Measurements from ENCODE around the gene NT5C1A. TPM values are rescaled to one million over a fixed set of nuclear protein-coding genes. Genes with fewer than 3 reads are reported as not detected.

NT5C1A gene
- total and polyA plus RNA-seq, 2 experiments from 2014 or later = 1.0 to 5.1 TPM

- Histone ChIP-seq H4K20me1 (ENCODE audit: insufficient read depth, poor library complexity, severe bottlenecking) (no peaks in the 10 kb centered on the region), H3K36me3 (replicated peaks; ENCODE audit: insufficient read depth, low read depth) (no peaks in the 10 kb centered on the region), H3K27me3 (peaks cover 45% of the 10 kb centered on the region), H3K9me2 (replicated peaks; ENCODE audit: insufficient read depth) (no peaks in the 10 kb centered on the region), H3K4me2 (no peak overlapping the region), H3K4me3 (no peak overlapping the region), H3K79me2 (peaks cover 3% of the 10 kb centered on the region), H3K4me1 (ENCODE audit: insufficient read depth) (no peaks in the 10 kb centered on the region), H3K9me3 (ENCODE audit: low read depth) (no peaks in the 10 kb centered on the region), H3K27ac (no peak overlapping the region), H2AFZ (no peak overlapping the region)
- no peak for DNase-seq (ENCODE audit: low spot score)
- TF ChIP-seq CTCF (IDR thresholded peaks at IDR 0.05; ENCODE audit: poor library complexity) (no peak), EZH2phosphoT487 (IDR thresholded peaks at IDR 0.05; ENCODE audit: low read depth, severe bottlenecking, unreplicated experiment) (no peak), EZH2 (IDR thresholded peaks at IDR 0.05; ENCODE audit: borderline replicate concordance) (no peak)
- 77% methylated on average over 16 of the region's 16 CpGs for WGBS (ENCODE audit: low lambda C conversion rate, missing lambda C conversion rate)
These were observed 40.3 kb downstream of the NT5C1A start for GRCh38 chr1:39631361-39632322.

DNA sequence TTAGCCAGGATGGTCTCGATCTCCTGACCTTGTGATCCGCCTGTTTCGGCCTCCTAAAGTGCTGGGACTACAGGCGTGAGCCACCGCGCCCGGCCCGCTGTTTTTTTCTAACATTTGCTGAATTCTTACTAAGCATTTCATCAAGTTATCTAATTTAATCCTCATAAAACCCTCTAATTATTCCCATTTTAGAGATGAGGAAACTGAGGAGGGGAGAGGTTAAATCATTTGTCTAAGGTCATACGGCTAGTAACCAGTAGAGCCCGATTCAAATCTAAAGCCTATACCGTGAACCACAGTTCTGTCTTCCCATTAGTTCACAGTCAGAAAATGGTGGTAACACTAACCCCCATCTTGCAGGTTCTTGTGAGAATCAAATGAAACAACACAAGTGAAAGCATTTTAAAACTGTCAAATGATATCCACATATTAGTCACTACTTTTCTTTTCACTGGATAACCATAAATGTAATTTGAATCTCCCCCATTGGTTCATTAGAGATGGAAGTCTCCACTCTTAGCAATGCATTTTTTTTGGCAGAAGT lies 43.0 kb downstream of the NT5C1A start:
- H2AFZ ChIP-seq = no peak overlapping the region
- H3K36me3 ChIP-seq (replicated peaks; ENCODE audit: insufficient read depth, low read depth) = no peaks in the 10 kb centered on the region
- H4K20me1 ChIP-seq (ENCODE audit: insufficient read depth, poor library complexity, severe bottlenecking) = no peaks in the 10 kb centered on the region
- H3K27me3 ChIP-seq = peaks cover 26% of the 10 kb centered on the region
- H3K79me2 ChIP-seq = no peaks in the 10 kb centered on the region
- no peak for DNase-seq (ENCODE audit: low spot score)
- 98% methylated on average over 11 of the region's 11 CpGs for WGBS (ENCODE audit: low lambda C conversion rate, missing lambda C conversion rate)
- H3K9me3 ChIP-seq (ENCODE audit: low read depth) = no peaks in the 10 kb centered on the region
- H3K4me2 ChIP-seq = no peak overlapping the region
- no peak overlapping the region for H3K4me3 ChIP-seq
- H3K4me1 ChIP-seq (ENCODE audit: insufficient read depth) = peaks cover 6% of the 10 kb centered on the region
- TF ChIP-seq EZH2phosphoT487 (IDR thresholded peaks at IDR 0.05; ENCODE audit: low read depth, severe bottlenecking, unreplicated experiment) = no peak
- TF ChIP-seq CTCF (IDR thresholded peaks at IDR 0.05; ENCODE audit: poor library complexity) = no peak
- TF ChIP-seq EZH2 (IDR thresholded peaks at IDR 0.05; ENCODE audit: borderline replicate concordance) = no peak
- no peak overlapping the region for H3K27ac ChIP-seq
- no peaks in the 10 kb centered on the region for H3K9me2 ChIP-seq (replicated peaks; ENCODE audit: insufficient read depth)

DNA sequence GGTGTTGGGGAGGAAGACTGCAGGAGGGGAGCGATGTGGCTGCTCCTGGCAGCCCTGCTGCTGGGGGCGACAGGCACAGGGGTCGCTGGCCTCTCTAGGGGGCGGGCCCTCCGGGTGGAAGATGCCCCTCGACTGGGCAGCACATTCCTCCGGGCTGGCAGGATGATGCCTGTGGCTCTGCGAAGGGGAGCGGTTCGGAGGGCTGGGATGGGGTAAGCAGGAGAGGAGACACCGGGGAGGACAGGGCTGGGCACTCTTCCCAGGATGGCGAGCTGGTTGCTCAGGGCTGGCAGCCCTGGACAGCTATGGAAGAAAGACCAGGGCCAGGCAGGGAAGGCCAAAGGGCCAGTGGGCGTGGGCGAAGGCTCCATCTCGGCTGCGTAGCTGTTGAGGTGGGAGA lies 45.3 kb downstream of the NT5C1A start:
- Histone ChIP-seq H3K9me3 (ENCODE audit: low read depth) (no peaks in the 10 kb centered on the region), H3K9me2 (replicated peaks; ENCODE audit: insufficient read depth) (no peaks in the 10 kb centered on the region), H3K79me2 (no peaks in the 10 kb centered on the region), H3K4me2 (no peak overlapping the region), H3K27me3 (peaks cover 8% of the 10 kb centered on the region), H3K36me3 (replicated peaks; ENCODE audit: insufficient read depth, low read depth) (no peaks in the 10 kb centered on the region), H4K20me1 (ENCODE audit: insufficient read depth, poor library complexity, severe bottlenecking) (no peaks in the 10 kb centered on the region), H2AFZ (no peak overlapping the region), H3K27ac (peak overlapping the region; percentile 65), H3K4me3 (no peak overlapping the region), H3K4me1 (ENCODE audit: insufficient read depth) (peaks cover 6% of the 10 kb centered on the region)
- TF ChIP-seq EZH2 (IDR thresholded peaks at IDR 0.05; ENCODE audit: borderline replicate concordance) (no peak), CTCF (IDR thresholded peaks at IDR 0.05; ENCODE audit: poor library complexity) (no peak), EZH2phosphoT487 (IDR thresholded peaks at IDR 0.05; ENCODE audit: low read depth, severe bottlenecking, unreplicated experiment) (no peak)
- WGBS (ENCODE audit: low lambda C conversion rate, missing lambda C conversion rate) = 91% methylated on average over 10 of the region's 16 CpGs
- no peak for DNase-seq (ENCODE audit: low spot score)

Measured in hepatocyte (in vitro differentiated cells).